HEK293 (cell line): ENCODE results near the gene RAB11A.
A peak's percentile ranks its signal among the peaks of the same experiment; 100 is the strongest.

Experiments
- CTCF ChIA-PET: fragments of 350-600 bp; formaldehyde crosslinking; extraction: SDS; loops from one replicate; lab custom pipeline; 2021; ENCODE audit warnings: antibody characterized with exemption; lab: Yijun Ruan, JAX
- POLR2A ChIA-PET: fragments of 300-600 bp; formaldehyde crosslinking; extraction: SDS; loops from one replicate; lab custom pipeline; 2020; ENCODE audit warnings: antibody characterized with exemption, inconsistent platforms; lab: Yijun Ruan, JAX
- H3K27ac ChIP-seq: fragments of 200-500 bp; sonication (Bioruptor generic); 2 replicates; pipeline ENCODE4 v1.5.1; 2014; ENCODE audit warnings: low read depth, low read length, control low read depth, inconsistent platforms; ENCODE audit errors: extremely low read depth
- H3K36me3 ChIP-seq, 2 experiments: fragments of 200-500 bp in 1 of 2; sonication (Bioruptor generic) in 1 of 2; 1 replicate in 1 of 2; 2 replicates in 1 of 2; pipeline ENCODE4 v1.5.1; 2014 to 2017; ENCODE audit warnings: inconsistent platforms in 2 of 2, low read length in 2 of 2; ENCODE audit not compliant: control insufficient read depth in 2 of 2, insufficient read depth in 1 of 2
- H3K4me1 ChIP-seq: fragments of 200-500 bp; sonication (Bioruptor generic); 2 replicates; pipeline ENCODE4 v1.5.1; 2014; ENCODE audit warnings: mild to moderate bottlenecking, low read length, inconsistent platforms; ENCODE audit not compliant: control insufficient read depth, insufficient read depth
- H3K4me3 ChIP-seq: 2 replicates; pipeline ENCODE4 v1.5.1; 2011; ENCODE audit warnings: low read depth, mild to moderate bottlenecking, control low read depth, low read length, moderate library complexity
- H3K9me3 ChIP-seq: fragments of 200-500 bp; sonication (Bioruptor generic); 2 replicates; pipeline ENCODE4 v1.5.1; 2014; ENCODE audit warnings: low read depth, low read length, inconsistent platforms; ENCODE audit not compliant: control insufficient read depth, insufficient read depth
- BCL11B ChIP-seq: fragments of 450-650 bp; formaldehyde crosslinking; IDR thresholded peaks from 2 replicates; pipeline ENCODE4 v1.5.1; 2016; ENCODE audit warnings: low read depth, missing biosample characterization, missing genetic modification characterization
- GLIS1 ChIP-seq: fragments of 450-650 bp; formaldehyde crosslinking; IDR thresholded peaks from 2 replicates; pipeline ENCODE4 v1.5.1; 2016; ENCODE audit warnings: missing biosample characterization, missing genetic modification characterization
- KLF1 ChIP-seq: fragments of 450-650 bp; formaldehyde crosslinking; IDR thresholded peaks from 2 replicates; pipeline ENCODE4 v1.5.1; 2016; ENCODE audit warnings: missing biosample characterization, missing genetic modification characterization
- MYNN ChIP-seq: fragments of 450-650 bp; formaldehyde crosslinking; IDR thresholded peaks from 2 replicates; pipeline ENCODE4 v1.5.1; 2016; ENCODE audit warnings: missing biosample characterization, missing genetic modification characterization, borderline replicate concordance
- PRDM10 ChIP-seq: fragments of 450-650 bp; formaldehyde crosslinking; IDR thresholded peaks from 2 replicates; pipeline ENCODE4 v1.5.1; 2016; ENCODE audit warnings: missing biosample characterization, missing genetic modification characterization
- PRDM4 ChIP-seq: fragments of 450-650 bp; formaldehyde crosslinking; IDR thresholded peaks from 2 replicates; pipeline ENCODE4 v1.5.1; 2017; ENCODE audit warnings: missing biosample characterization, missing genetic modification characterization
- SP7 ChIP-seq: fragments of 450-650 bp; formaldehyde crosslinking; IDR thresholded peaks from 2 replicates; pipeline ENCODE4 v1.5.1; 2016; ENCODE audit warnings: missing biosample characterization, missing genetic modification characterization
- TRIM28 ChIP-seq: IDR thresholded peaks from 2 replicates; pipeline ENCODE4 v1.6.1; 2011; ENCODE audit warnings: low read length, control low read depth, borderline replicate concordance
- YY2 ChIP-seq: fragments of 450-650 bp; formaldehyde crosslinking; IDR thresholded peaks from 2 replicates; pipeline ENCODE4 v1.5.1; 2016; ENCODE audit warnings: missing biosample characterization, missing genetic modification characterization
- ZBTB1 ChIP-seq: fragments of 450-650 bp; formaldehyde crosslinking; IDR thresholded peaks from 2 replicates; pipeline ENCODE4 v1.5.1; 2016; ENCODE audit warnings: missing biosample characterization, missing genetic modification characterization
- ZBTB17 ChIP-seq: fragments of 450-650 bp; formaldehyde crosslinking; IDR thresholded peaks from 2 replicates; pipeline ENCODE4 v1.5.1; 2016; ENCODE audit warnings: missing biosample characterization, missing genetic modification characterization
- ZBTB21 ChIP-seq: fragments of 450-650 bp; formaldehyde crosslinking; IDR thresholded peaks from 2 replicates; pipeline ENCODE4 v1.5.1; 2017; ENCODE audit warnings: missing biosample characterization, missing genetic modification characterization
- ZBTB48 ChIP-seq: fragments of 450-650 bp; formaldehyde crosslinking; IDR thresholded peaks from 2 replicates; pipeline ENCODE4 v1.5.1; 2016; ENCODE audit warnings: missing biosample characterization, missing genetic modification characterization
- ZFHX2 ChIP-seq: fragments of 450-650 bp; formaldehyde crosslinking; conservative IDR thresholded peaks from 2 replicates; pipeline ENCODE4 v1.5.1; 2016; ENCODE audit warnings: missing biosample characterization, missing genetic modification characterization
- ZNF112 ChIP-seq: fragments of 450-650 bp; formaldehyde crosslinking; IDR thresholded peaks from 2 replicates; pipeline ENCODE4 v1.5.0; 2017; ENCODE audit warnings: missing biosample characterization, missing genetic modification characterization
- ZNF157 ChIP-seq: fragments of 450-650 bp; formaldehyde crosslinking; IDR thresholded peaks from 2 replicates; pipeline ENCODE4 v1.5.1; 2016; ENCODE audit warnings: missing biosample characterization, missing genetic modification characterization
- ZNF174 ChIP-seq: fragments of 450-650 bp; formaldehyde crosslinking; IDR thresholded peaks from 2 replicates; pipeline ENCODE4 v1.5.0; 2017; ENCODE audit warnings: missing biosample characterization, mild to moderate bottlenecking, missing genetic modification characterization
- ZNF18 ChIP-seq: fragments of 450-650 bp; formaldehyde crosslinking; IDR thresholded peaks from 2 replicates; pipeline ENCODE4 v1.5.1; 2016; ENCODE audit warnings: missing biosample characterization, missing genetic modification characterization
- ZNF223 ChIP-seq: fragments of 450-650 bp; formaldehyde crosslinking; IDR thresholded peaks from 2 replicates; pipeline ENCODE4 v1.5.1; 2016; ENCODE audit warnings: missing biosample characterization, missing genetic modification characterization
- ZNF23 ChIP-seq: fragments of 450-650 bp; formaldehyde crosslinking; IDR thresholded peaks from 2 replicates; pipeline ENCODE4 v1.5.1; 2016; ENCODE audit warnings: missing biosample characterization, missing genetic modification characterization, borderline replicate concordance
- ZNF513 ChIP-seq: fragments of 450-650 bp; IDR thresholded peaks from 2 replicates; pipeline ENCODE4 v1.5.1; 2018; ENCODE audit warnings: missing biosample characterization, missing genetic modification characterization
- ZNF596 ChIP-seq: fragments of 450-650 bp; IDR thresholded peaks from 2 replicates; pipeline ENCODE4 v1.5.0; 2018; ENCODE audit warnings: missing biosample characterization, mild to moderate bottlenecking, missing genetic modification characterization, moderate library complexity
- ZNF623 ChIP-seq: fragments of 450-650 bp; formaldehyde crosslinking; IDR thresholded peaks from 2 replicates; pipeline ENCODE4 v1.5.1; 2016; ENCODE audit warnings: missing biosample characterization, missing genetic modification characterization
- ZNF660 ChIP-seq: fragments of 450-650 bp; IDR thresholded peaks from 2 replicates; pipeline ENCODE4 v1.5.1; 2018; ENCODE audit warnings: missing biosample characterization, mild to moderate bottlenecking, missing genetic modification characterization
- ZNF791 ChIP-seq: fragments of 450-650 bp; formaldehyde crosslinking; IDR thresholded peaks from 2 replicates; pipeline ENCODE4 v1.5.1; 2016; ENCODE audit warnings: missing biosample characterization, missing genetic modification characterization
- ZSCAN30 ChIP-seq: fragments of 450-650 bp; IDR thresholded peaks from 2 replicates; pipeline ENCODE4 v1.5.1; 2018; ENCODE audit warnings: missing biosample characterization, mild to moderate bottlenecking, missing genetic modification characterization, moderate library complexity
- ZSCAN4 ChIP-seq: fragments of 450-650 bp; formaldehyde crosslinking; IDR thresholded peaks from 2 replicates; pipeline ENCODE4 v1.5.1; 2017; ENCODE audit warnings: missing biosample characterization, missing genetic modification characterization

RAB11A gene

GRCh38 chr15:65862682-65863081 is 6.6 kb upstream of the RAB11A start (continued):
- TF ChIP-seq ZNF112 (no peak), ZNF157 (tag by site-specific recombination) (no peak), ZNF623 (tag by site-specific recombination) (no peak), ZSCAN30 (tag by site-specific recombination) (peak; percentile 32; the same call in 1 of the 2 replicates), BCL11B (tag by site-specific recombination) (no peak), GLIS1 (tag by site-specific recombination) (0 out of 2 replicates have a peak, but pooled peaks have one; percentile 11), ZNF18 (tag by site-specific recombination) (0 out of 2 replicates have a peak, but pooled peaks have one; percentile 55), KLF1 (0 out of 2 replicates have a peak, but pooled peaks have one; percentile 18), ZBTB21 (no peak), ZNF23 (tag by site-specific recombination) (no peak), MYNN (tag by site-specific recombination) (no peak), ZBTB17 (tag by site-specific recombination) (peak; percentile 71), ZFHX2 (tag by site-specific recombination) (no peak), TRIM28 (0 out of 2 replicates have a peak, but pooled peaks have one; percentile 25), ZNF660 (peak; percentile 91; the same call in 1 of the 2 replicates), ZBTB1 (tag by site-specific recombination) (no peak), ZNF596 (tag by site-specific recombination) (no peak), ZNF174 (tag by site-specific recombination) (no peak), PRDM4 (tag by site-specific recombination) (no peak), YY2 (tag by site-specific recombination) (no peak), ZSCAN4 (no peak)

- H3K27ac ChIP-seq: no peak overlapping the region; the same call in 1 of the 2 replicates
- no peaks in the 10 kb centered on the region for H3K36me3 ChIP-seq
- H3K4me3 ChIP-seq: no peak overlapping the region
- no peaks in the 10 kb centered on the region for H3K9me3 ChIP-seq
- POLR2A ChIA-PET: interaction anchor here (0.5 to 1.1 kb wide), 6 partner anchors 17 to 346 kb away, joined by 3 to 7 read pairs (median 4); partner anchors contain the start of genes DENND4A and INTS14
- H3K4me1 ChIP-seq: peaks cover 1% of the 10 kb centered on the region; the same call in 1 of the 2 replicates
- CTCF ChIA-PET: interaction anchor here (0.5 to 3.2 kb wide), 32 partner anchors 9 to 703 kb away, joined by 3 to 34 read pairs (median 4); partner anchors contain the start of gene LCTL
- TF ChIP-seq ZBTB48: 0 out of 2 replicates have a peak, but pooled peaks have one; percentile 12
- TF ChIP-seq ZNF223 (tag by site-specific recombination): no peak
- TF ChIP-seq SP7 (tag by site-specific recombination): no peak
- TF ChIP-seq ZNF791 (tag by site-specific recombination): no peak
- peak; percentile 48; the same call in 1 of the 2 replicates for TF ChIP-seq PRDM10
- no peak for TF ChIP-seq ZNF513
These were observed 6.2 kb upstream of the RAB11A start for GRCh38 chr15:65863106-65863505.
